Measurements from ENCODE around the gene OR52A1.

GRCh38 chr11:5192738-5193137 lies 38.2 kb upstream of the OR52A1 start:
- TF ChIP-seq CTCF (IDR thresholded peaks at IDR 0.05; ENCODE audit: low read depth, low read length, poor library complexity, severe bottlenecking) = no peak
- no peak for TF ChIP-seq EZH2phosphoT487 (IDR thresholded peaks at IDR 0.05; ENCODE audit: borderline replicate concordance, low read length)

All from DOHH2 (cell line).